ENCODE measurements around the gene ZFYVE21. TPM values are rescaled to one million over a fixed set of nuclear protein-coding genes. Genes with fewer than 3 reads are reported as not detected.
A peak's percentile ranks its signal among the peaks of the same experiment; 100 is the strongest.
"Not testable (repeated sequence)": the region's sequence is repeated elsewhere in the genome, so short reads cannot be mapped to it uniquely, and the experiment has no call there.

ZFYVE21 gene
- total RNA-seq, 1 donor from 2014 or later, result 40.2 TPM

- no peak for TF ChIP-seq CTCF (IDR thresholded peaks at IDR 0.05; ENCODE audit: unreplicated experiment)
- Mint-ChIP-seq H3K9me3 (no peaks in the 10 kb centered on the region), H3K4me3 (no peak overlapping the region), H3K36me3 (peaks cover 13% of the 10 kb centered on the region), H3K27me3 (ENCODE audit: low read depth) (no peaks in the 10 kb centered on the region), H3K4me1 (no peaks in the 10 kb centered on the region), H3K27ac (no peak overlapping the region)
- DNase-seq (ENCODE audit: low spot score in 2 of 2, unreplicated experiment in 2 of 2), result no peak
These were observed 27.2 kb upstream of the ZFYVE21 start for GRCh38 chr14:103688441-103688840.

GRCh38 chr14:103688906-103689902 lies 26.4 kb upstream of the ZFYVE21 start:
- Mint-ChIP-seq H3K36me3 (peaks cover 16% of the 10 kb centered on the region), H3K4me3 (no peak overlapping the region), H3K27me3 (ENCODE audit: low read depth) (no peaks in the 10 kb centered on the region), H3K4me1 (no peaks in the 10 kb centered on the region), H3K9me3 (no peaks in the 10 kb centered on the region), H3K27ac (peak overlapping the region; percentile 15)
- DNase-seq (ENCODE audit: low spot score in 2 of 2, unreplicated experiment in 2 of 2), result no peak
- TF ChIP-seq CTCF (IDR thresholded peaks at IDR 0.05; ENCODE audit: unreplicated experiment), result no peak

- DNase-seq (ENCODE audit: low spot score in 2 of 2, unreplicated experiment in 2 of 2), result no peak
- no peaks in the 10 kb centered on the region for H3K9me3 Mint-ChIP-seq
- no peak overlapping the region for H3K4me3 Mint-ChIP-seq
- no peak overlapping the region for H3K27ac Mint-ChIP-seq
- H3K36me3 Mint-ChIP-seq, result peaks cover 16% of the 10 kb centered on the region
- peaks cover under 1% of the 10 kb centered on the region for H3K4me1 Mint-ChIP-seq
- no peaks in the 10 kb centered on the region for H3K27me3 Mint-ChIP-seq (ENCODE audit: low read depth)
- TF ChIP-seq CTCF (IDR thresholded peaks at IDR 0.05; ENCODE audit: unreplicated experiment), result no peak
These were observed 25.3 kb upstream of the ZFYVE21 start for GRCh38 chr14:103690332-103690731.

GRCh38 chr14:103691655-103692054 lies 24.0 kb upstream of the ZFYVE21 start:
- H3K27ac Mint-ChIP-seq; H3K4me3 Mint-ChIP-seq; H3K27me3 Mint-ChIP-seq (ENCODE audit: low read depth); H3K9me3 Mint-ChIP-seq; DNase-seq (ENCODE audit: low spot score in 2 of 2, unreplicated experiment in 2 of 2): not testable (repeated sequence)
- peaks cover 11% of the 10 kb centered on the region for H3K36me3 Mint-ChIP-seq
- H3K4me1 Mint-ChIP-seq, result peaks cover 11% of the 10 kb centered on the region

GRCh38 chr14:103692159-103692558 lies 23.5 kb upstream of the ZFYVE21 start:
- Mint-ChIP-seq H3K4me3 (no peak overlapping the region), H3K36me3 (peaks cover 9% of the 10 kb centered on the region), H3K4me1 (peaks cover 16% of the 10 kb centered on the region), H3K27me3 (ENCODE audit: low read depth) (no peaks in the 10 kb centered on the region), H3K27ac (no peak overlapping the region), H3K9me3 (no peaks in the 10 kb centered on the region)
- no peak for DNase-seq (ENCODE audit: low spot score in 2 of 2, unreplicated experiment in 2 of 2)
- no peak for TF ChIP-seq CTCF (IDR thresholded peaks at IDR 0.05; ENCODE audit: unreplicated experiment)

- TF ChIP-seq CTCF (IDR thresholded peaks at IDR 0.05; ENCODE audit: unreplicated experiment), result no peak
- Mint-ChIP-seq H3K27ac (no peak overlapping the region), H3K27me3 (ENCODE audit: low read depth) (no peaks in the 10 kb centered on the region), H3K4me3 (no peak overlapping the region), H3K9me3 (no peaks in the 10 kb centered on the region), H3K36me3 (peaks cover 8% of the 10 kb centered on the region), H3K4me1 (peaks cover 19% of the 10 kb centered on the region)
- no peak for DNase-seq (ENCODE audit: low spot score in 2 of 2, unreplicated experiment in 2 of 2)
These were observed 22.7 kb upstream of the ZFYVE21 start for GRCh38 chr14:103692871-103693270.
